ENCODE measurements around the gene LRRK1. TPM values are rescaled to one million over a fixed set of nuclear protein-coding genes. Genes with fewer than 3 reads are reported as not detected.

The LRRK1 gene
- total and polyA plus RNA-seq, 2 of the 13 experiments (the other 11 are each of a cell fraction or from before 2014, with no cell fraction given), result 0.13 to 1.2 TPM

DNA sequence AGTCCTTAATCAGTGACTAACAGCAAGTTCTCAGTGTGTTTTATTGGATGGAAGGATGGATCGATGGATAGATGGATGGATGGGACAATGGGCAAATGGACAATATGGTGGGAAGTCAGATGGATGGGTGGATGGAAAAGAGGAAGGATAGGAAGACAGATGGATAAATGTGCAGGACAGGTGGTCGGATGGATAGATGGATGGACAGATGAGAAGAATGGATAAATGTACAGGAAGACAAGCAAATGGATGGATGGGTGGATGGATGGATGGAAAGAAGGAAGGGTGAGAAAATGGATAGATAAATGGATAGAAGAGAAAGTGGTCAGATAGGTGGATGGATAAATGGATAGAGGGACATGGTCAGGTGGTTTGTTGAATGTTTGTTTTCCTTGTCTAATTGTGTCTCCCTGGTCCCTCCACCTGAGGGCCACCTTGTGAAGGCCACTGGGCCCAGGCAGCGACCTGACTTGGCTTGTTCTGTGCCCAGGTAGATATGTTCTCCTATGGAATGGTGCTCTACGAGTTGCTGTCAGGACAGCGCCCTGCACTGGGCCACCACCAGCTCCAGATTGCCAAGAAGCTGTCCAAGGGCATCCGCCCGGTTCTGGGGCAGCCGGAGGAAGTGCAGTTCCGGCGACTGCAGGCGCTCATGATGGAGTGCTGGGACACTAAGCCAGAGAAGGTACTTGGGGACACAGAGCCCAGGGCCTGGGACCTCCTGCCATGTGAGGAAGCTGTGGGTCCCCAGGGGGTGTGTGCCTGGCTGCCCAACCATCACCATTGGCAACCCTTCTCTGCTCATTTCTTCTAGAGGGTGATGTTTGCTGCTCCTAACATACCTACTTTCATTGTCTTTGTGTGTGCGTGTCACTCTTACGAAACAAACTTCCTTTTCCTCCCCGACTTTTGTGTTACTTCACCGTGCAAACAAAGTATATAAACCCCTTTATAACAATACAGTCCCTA, 137.5 kb downstream of the LRRK1 start (continued):
- TF ChIP-seq ZNF367 (CRISPR knock-in tag; IDR thresholded peaks at IDR 0.05; ENCODE audit: borderline replicate concordance) (no peak), ZNF775 (CRISPR knock-in tag; IDR thresholded peaks at IDR 0.05; ENCODE audit: borderline replicate concordance) (no peak), RAD21 (CRISPR knock-in tag; IDR thresholded peaks at IDR 0.05) (0 out of 2 replicates have a peak, but pooled peaks have one; percentile 22), EP300 (IDR thresholded peaks at IDR 0.05; ENCODE audit: low read depth in 2 of 2, low read length in 2 of 2) (peak in 1 of 2 experiments; percentile 30; a peak in 1 of 4 replicates), EP300 (CRISPR knock-in tag; IDR thresholded peaks at IDR 0.05; ENCODE audit: borderline replicate concordance) (0 out of 2 replicates have a peak, but pooled peaks have one; percentile 2), ZNF17 (CRISPR knock-in tag; IDR thresholded peaks at IDR 0.05) (no peak), ZSCAN25 (CRISPR knock-in tag; IDR thresholded peaks at IDR 0.05) (no peak), SOX13 (IDR thresholded peaks at IDR 0.05) (peak; percentile 62), SOX13 (CRISPR knock-in tag; conservative IDR thresholded peaks at IDR 0.05 in 1 of 2, IDR thresholded peaks at IDR 0.05 in 1 of 2) (peak in 1 of 2 experiments; percentile 93; a peak in 2 of 4 replicates), CTCF (CRISPR knock-in tag; IDR thresholded peaks at IDR 0.05) (peak; percentile 58), NR2F2 (IDR thresholded peaks at IDR 0.05; ENCODE audit: borderline replicate concordance, low read depth) (no peak), ZNF710 (CRISPR knock-in tag; IDR thresholded peaks at IDR 0.05; ENCODE audit: borderline replicate concordance) (0 out of 2 replicates have a peak, but pooled peaks have one; percentile 46)
- TF ChIP-seq, protein P1, sequence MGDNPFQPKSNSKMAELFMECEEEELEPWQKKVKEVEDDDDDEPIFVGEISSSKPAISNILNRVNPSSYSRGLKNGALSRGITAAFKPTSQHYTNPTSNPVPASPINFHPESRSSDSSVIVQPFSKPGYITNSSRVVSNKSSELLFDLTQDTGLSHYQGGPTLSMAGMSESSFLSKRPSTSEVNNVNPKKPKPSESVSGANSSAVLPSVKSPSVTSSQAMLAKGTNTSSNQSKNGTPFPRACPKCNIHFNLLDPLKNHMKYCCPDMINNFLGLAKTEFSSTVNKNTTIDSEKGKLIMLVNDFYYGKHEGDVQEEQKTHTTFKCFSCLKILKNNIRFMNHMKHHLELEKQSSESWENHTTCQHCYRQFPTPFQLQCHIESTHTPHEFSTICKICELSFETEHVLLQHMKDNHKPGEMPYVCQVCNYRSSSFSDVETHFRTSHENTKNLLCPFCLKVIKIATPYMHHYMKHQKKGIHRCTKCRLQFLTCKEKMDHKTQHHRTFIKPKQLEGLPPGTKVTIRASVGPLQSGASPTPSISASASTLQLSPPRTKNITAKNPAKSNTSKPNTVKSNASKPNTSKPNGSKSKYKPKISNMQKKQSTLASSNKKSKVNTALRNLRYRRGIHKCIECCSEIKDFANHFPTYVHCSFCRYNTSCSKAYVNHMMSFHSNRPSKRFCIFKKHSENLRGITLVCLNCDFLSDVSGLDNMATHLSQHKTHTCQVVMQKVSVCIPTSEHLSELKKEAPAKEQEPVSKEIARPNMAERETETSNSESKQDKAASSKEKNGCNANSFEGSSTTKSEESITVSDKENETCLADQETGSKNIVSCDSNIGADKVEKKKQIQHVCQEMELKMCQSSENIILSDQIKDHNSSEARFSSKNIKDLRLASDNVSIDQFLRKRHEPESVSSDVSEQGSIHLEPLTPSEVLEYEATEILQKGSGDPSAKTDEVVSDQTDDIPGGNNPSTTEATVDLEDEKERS (CRISPR knock-in tag; IDR thresholded peaks at IDR 0.05), result no peak
- TF ChIP-seq, protein P2, sequence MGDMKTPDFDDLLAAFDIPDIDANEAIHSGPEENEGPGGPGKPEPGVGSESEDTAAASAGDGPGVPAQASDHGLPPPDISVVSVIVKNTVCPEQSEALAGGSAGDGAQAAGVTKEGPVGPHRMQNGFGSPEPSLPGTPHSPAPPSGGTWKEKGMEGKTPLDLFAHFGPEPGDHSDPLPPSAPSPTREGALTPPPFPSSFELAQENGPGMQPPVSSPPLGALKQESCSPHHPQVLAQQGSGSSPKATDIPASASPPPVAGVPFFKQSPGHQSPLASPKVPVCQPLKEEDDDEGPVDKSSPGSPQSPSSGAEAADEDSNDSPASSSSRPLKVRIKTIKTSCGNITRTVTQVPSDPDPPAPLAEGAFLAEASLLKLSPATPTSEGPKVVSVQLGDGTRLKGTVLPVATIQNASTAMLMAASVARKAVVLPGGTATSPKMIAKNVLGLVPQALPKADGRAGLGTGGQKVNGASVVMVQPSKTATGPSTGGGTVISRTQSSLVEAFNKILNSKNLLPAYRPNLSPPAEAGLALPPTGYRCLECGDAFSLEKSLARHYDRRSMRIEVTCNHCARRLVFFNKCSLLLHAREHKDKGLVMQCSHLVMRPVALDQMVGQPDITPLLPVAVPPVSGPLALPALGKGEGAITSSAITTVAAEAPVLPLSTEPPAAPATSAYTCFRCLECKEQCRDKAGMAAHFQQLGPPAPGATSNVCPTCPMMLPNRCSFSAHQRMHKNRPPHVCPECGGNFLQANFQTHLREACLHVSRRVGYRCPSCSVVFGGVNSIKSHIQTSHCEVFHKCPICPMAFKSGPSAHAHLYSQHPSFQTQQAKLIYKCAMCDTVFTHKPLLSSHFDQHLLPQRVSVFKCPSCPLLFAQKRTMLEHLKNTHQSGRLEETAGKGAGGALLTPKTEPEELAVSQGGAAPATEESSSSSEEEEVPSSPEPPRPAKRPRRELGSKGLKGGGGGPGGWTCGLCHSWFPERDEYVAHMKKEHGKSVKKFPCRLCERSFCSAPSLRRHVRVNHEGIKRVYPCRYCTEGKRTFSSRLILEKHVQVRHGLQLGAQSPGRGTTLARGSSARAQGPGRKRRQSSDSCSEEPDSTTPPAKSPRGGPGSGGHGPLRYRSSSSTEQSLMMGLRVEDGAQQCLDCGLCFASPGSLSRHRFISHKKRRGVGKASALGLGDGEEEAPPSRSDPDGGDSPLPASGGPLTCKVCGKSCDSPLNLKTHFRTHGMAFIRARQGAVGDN (CRISPR knock-in tag; IDR thresholded peaks at IDR 0.05), result peak; percentile 40
